Measurements from ENCODE around the gene SCGB2B2. TPM values are rescaled to one million over a fixed set of nuclear protein-coding genes. Genes with fewer than 3 reads are reported as not detected.
A peak's percentile ranks its signal among the peaks of the same experiment; 100 is the strongest.
"Not testable (repeated sequence)": the region's sequence is repeated elsewhere in the genome, so short reads cannot be mapped to it uniquely, and the experiment has no call there.

SCGB2B2 gene
- total RNA-seq, 6 experiments from 2014 or later: 0.10 TPM; not detected in 5

DNA sequence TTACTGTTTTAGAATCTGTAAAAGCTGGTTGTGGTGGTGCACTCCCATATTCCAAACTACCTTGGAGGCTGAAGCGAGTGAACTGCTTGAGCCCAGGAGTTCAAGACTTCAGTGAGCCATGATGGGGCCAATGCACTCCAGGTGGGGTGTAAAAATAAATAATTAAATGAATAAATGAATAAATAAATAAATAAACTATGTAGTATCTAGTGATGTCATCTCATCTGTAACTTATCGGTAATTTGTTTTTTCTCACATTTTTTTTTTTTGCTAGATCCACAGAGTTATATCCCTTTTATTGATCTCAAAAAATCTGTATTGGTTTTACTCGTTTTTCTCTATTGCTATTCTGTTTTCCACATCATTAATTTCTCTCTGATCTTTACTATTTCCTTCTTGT, 5.0 kb downstream of the SCGB2B2 start:
- peaks cover 15% of the 10 kb centered on the region for H3K4me1 Mint-ChIP-seq (ENCODE audit: low read depth)
- no peak overlapping the region for H3K27ac Mint-ChIP-seq
- DNase-seq: no peak
- TF ChIP-seq, protein P1, sequence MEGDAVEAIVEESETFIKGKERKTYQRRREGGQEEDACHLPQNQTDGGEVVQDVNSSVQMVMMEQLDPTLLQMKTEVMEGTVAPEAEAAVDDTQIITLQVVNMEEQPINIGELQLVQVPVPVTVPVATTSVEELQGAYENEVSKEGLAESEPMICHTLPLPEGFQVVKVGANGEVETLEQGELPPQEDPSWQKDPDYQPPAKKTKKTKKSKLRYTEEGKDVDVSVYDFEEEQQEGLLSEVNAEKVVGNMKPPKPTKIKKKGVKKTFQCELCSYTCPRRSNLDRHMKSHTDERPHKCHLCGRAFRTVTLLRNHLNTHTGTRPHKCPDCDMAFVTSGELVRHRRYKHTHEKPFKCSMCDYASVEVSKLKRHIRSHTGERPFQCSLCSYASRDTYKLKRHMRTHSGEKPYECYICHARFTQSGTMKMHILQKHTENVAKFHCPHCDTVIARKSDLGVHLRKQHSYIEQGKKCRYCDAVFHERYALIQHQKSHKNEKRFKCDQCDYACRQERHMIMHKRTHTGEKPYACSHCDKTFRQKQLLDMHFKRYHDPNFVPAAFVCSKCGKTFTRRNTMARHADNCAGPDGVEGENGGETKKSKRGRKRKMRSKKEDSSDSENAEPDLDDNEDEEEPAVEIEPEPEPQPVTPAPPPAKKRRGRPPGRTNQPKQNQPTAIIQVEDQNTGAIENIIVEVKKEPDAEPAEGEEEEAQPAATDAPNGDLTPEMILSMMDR (IDR thresholded peaks at IDR 0.05): no peak
- H3K27me3 Mint-ChIP-seq (ENCODE audit: insufficient read depth): peaks cover under 1% of the 10 kb centered on the region; the same call in 1 of the 2 replicates
- H3K4me3 Mint-ChIP-seq: no peak overlapping the region
- peaks cover 12% of the 10 kb centered on the region; the same call in 1 of the 2 replicates for H3K36me3 Mint-ChIP-seq (ENCODE audit: low read depth)
- H3K9me3 Mint-ChIP-seq: no peaks in the 10 kb centered on the region

DNA sequence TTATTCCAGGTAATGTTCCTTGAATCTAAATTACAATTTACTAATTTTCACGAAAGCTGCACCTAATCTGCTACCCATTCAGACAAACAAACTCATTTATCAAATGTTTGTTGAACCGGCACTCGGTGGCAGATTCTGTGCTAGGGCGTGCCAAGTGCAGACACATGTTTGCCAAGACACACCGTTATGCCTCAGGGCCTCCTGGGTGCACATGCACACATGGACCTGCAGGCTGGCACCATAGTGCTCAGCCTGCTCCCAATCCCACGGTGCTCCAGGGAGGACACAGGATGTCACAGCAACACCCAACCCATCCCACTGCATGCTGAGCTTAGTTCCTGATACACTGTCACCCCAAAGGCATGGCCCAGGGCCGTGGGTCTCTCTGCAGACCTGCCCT, 7.7 kb downstream of the SCGB2B2 start:
- peaks cover 2% of the 10 kb centered on the region; the same call in 1 of the 2 replicates for H3K27me3 Mint-ChIP-seq (ENCODE audit: insufficient read depth)
- TF ChIP-seq, protein P1 (IDR thresholded peaks at IDR 0.05): no peak
- no peak for DNase-seq

DNA sequence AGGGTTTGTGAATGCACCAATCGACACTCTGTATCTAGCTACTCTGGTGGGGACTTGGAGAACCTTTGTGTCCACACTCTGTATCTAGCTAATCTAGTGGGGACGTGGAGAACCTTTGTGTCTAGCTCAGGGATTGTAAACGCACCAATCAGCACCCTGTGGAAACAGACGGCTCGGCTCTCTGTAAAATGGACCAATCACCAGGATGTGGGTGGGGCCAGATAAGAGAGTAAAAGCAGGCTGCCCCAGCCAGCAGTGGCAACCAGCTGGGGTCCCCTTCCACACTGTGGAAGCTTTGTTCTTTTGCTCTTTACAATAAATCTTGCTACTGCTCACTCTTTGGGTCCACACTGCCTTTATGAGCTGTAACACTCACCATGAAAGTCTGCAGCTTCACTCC, 8.3 kb downstream of the SCGB2B2 start:
- not testable (repeated sequence) for H3K4me3 Mint-ChIP-seq; DNase-seq; H3K4me1 Mint-ChIP-seq (ENCODE audit: low read depth); H3K27me3 Mint-ChIP-seq (ENCODE audit: insufficient read depth); H3K9me3 Mint-ChIP-seq; H3K36me3 Mint-ChIP-seq (ENCODE audit: low read depth); H3K27ac Mint-ChIP-seq

More for the DNA sequence above, 7.7 kb downstream of the SCGB2B2 start:
- H3K27ac Mint-ChIP-seq: no peak overlapping the region
- no peaks in the 10 kb centered on the region for H3K36me3 Mint-ChIP-seq (ENCODE audit: low read depth)
- no peak overlapping the region for H3K4me3 Mint-ChIP-seq
- H3K4me1 Mint-ChIP-seq (ENCODE audit: low read depth): peaks cover 9% of the 10 kb centered on the region
- no peaks in the 10 kb centered on the region for H3K9me3 Mint-ChIP-seq

DNA sequence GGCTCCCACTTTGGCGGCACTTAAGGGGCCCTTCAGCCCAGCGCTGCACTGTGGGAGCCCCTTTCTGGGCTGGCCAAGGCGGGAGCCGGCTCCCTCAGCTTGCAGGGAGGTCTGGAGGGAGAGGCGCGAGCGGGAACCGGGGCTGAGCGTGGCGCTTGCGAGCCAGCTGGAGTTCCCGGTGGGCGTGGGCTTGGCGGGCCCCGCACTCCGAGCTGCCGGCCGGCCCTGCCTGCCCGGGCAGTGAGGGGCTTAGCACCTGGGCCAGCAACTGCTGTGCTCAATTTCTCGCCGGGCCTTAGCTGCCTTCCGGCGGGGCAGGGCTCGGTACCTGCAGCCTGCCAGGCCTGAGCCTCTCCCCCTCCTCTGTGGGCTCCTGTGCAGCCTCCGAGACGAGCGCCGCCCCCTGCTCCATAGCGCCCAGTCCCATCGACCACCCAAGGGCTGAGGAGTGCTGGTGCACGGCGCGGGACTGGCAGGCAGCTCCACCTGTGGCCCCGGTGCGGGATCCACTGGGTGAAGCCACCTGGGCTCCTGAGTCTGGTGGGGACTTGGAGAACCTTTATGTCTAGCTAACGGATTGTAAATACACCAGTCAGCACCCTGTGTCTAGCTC, 8.8 kb downstream of the SCGB2B2 start:
- not testable (repeated sequence) for H3K4me1 Mint-ChIP-seq (ENCODE audit: low read depth); H3K27ac Mint-ChIP-seq; H3K27me3 Mint-ChIP-seq (ENCODE audit: insufficient read depth); DNase-seq; H3K9me3 Mint-ChIP-seq; H3K36me3 Mint-ChIP-seq (ENCODE audit: low read depth)
- peak overlapping the region; percentile 87; the same call in 1 of the 2 replicates for H3K4me3 Mint-ChIP-seq

DNA sequence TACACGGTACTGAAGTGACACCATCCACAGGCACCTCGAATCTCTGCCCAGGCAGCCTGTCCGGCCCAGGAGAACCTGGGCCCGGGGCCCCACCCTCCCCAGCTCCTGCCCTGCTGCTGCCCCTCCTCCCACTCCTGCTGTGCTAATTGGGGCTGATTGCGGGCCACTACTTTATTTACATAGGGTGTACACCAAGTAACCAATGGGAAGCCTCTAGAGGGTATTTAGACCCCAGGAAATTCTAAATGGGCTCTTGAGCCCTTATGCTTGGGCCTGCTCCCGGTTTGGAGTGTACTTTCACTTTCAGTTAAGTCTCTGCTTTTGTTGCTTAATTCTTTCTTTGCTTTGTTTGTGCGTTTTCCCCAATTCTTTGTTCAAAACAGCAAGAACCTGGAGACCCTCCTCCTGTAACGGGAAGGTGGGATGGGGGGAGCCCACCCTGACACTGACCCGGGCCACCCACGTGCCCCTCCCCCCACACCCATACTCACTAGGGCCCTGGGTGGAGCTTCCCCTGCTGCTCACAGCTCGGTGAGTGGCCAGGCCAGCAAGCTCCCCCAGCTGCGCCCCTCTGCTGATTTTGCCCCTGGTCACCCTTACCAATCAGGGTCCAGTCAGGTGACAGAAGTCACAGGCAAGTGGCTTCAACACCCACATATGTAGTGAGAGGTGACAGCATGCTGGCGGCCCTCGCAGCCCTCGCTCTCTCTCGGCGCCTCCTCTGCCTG, 9.4 kb downstream of the SCGB2B2 start:
- Mint-ChIP-seq H3K9me3 (no peaks in the 10 kb centered on the region), H3K4me1 (ENCODE audit: low read depth) (peaks cover 9% of the 10 kb centered on the region), H3K27ac (peak overlapping the region; percentile 91), H3K36me3 (ENCODE audit: low read depth) (no peaks in the 10 kb centered on the region), H3K27me3 (ENCODE audit: insufficient read depth) (peaks cover 2% of the 10 kb centered on the region; the same call in 1 of the 2 replicates), H3K4me3 (peak overlapping the region; percentile 87)
- TF ChIP-seq, protein P1 (IDR thresholded peaks at IDR 0.05): no peak
- no peak for DNase-seq

DNA sequence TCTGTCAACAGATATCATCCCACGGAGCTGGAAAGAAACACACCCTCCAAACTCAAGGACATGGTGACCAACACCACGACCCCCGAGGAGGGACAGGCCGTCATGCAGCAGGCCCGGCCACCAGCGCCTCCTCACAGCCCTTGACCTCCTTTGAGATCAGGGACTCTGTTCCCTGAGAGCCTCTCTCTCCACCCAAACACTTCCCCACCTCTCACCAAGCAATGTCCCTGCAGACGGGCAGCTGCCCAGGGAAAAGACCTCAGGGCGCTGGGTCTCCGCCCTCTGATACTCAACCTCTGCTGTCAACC, 10.0 kb downstream of the SCGB2B2 start:
- H3K27me3 Mint-ChIP-seq (ENCODE audit: insufficient read depth): peaks cover 2% of the 10 kb centered on the region; the same call in 1 of the 2 replicates
- DNase-seq: no peak
- no peaks in the 10 kb centered on the region for H3K36me3 Mint-ChIP-seq (ENCODE audit: low read depth)
- peak overlapping the region; percentile 91 for H3K27ac Mint-ChIP-seq
- peak overlapping the region; percentile 87 for H3K4me3 Mint-ChIP-seq
- H3K9me3 Mint-ChIP-seq: no peaks in the 10 kb centered on the region
- TF ChIP-seq, protein P1 (IDR thresholded peaks at IDR 0.05): no peak
- peaks cover 9% of the 10 kb centered on the region for H3K4me1 Mint-ChIP-seq (ENCODE audit: low read depth)

Data from HFFc6 (cell line).